IMR-90 (cell line): ENCODE measurements around the gene LAIR1. TPM values are rescaled to one million over a fixed set of nuclear protein-coding genes. Genes with fewer than 3 reads are reported as not detected.
"Not testable (repeated sequence)": the region's sequence is repeated elsewhere in the genome, so short reads cannot be mapped to it uniquely, and the experiment has no call there.

ENCODE experiments used
- ATAC-seq: fragments of 200-7000 bp; cut with Tn5 transposase; 2 replicates; pipeline ENCODE4 v1.9.1; 2020; ENCODE audit warnings: low read depth, mild to moderate bottlenecking, moderate library complexity
- BruUV-seq: library from RNA; stranded (reverse); fragments of 400-500 nt; replicated peaks from 2 replicates; lab custom pipeline; 2021; lab: Mats Ljungman, UMichigan
- CTCF ChIA-PET: fragments of 300-600 bp; formaldehyde crosslinking; extraction: SDS; loops from one replicate; lab custom pipeline; 2021; ENCODE audit warnings: antibody characterized with exemption; lab: Yijun Ruan, JAX
- POLR2A ChIA-PET: fragments of 300-600 bp; sonication (Branson Sonifier 250); formaldehyde crosslinking; loops from one replicate; lab custom pipeline; 2022; ENCODE audit warnings: antibody characterized with exemption; ENCODE audit not compliant: unreplicated experiment; lab: Charles Lee
- DNase-seq: peaks from one replicate; pipeline ENCODE4 v3.0.0; 2013
- H2AFZ ChIP-seq: replicated peaks from 2 replicates; pipeline ENCODE3; 2013; ENCODE audit warnings: low read length, mild to moderate bottlenecking; ENCODE audit not compliant: poor library complexity
- H2AK5ac ChIP-seq: 2 replicates; pipeline ENCODE4 v1.6.1; 2013; ENCODE audit warnings: low read depth, low read length, inconsistent platforms
- H2AK9ac ChIP-seq: replicated peaks from 2 replicates; pipeline ENCODE3; 2013; ENCODE audit warnings: mild to moderate bottlenecking, low read depth, low read length, moderate library complexity; ENCODE audit not compliant: poor library complexity
- H2BK120ac ChIP-seq: 2 replicates; pipeline ENCODE4 v1.6.1; 2013; ENCODE audit warnings: low read depth, low read length, inconsistent platforms
- H2BK15ac ChIP-seq: 3 replicates; pipeline ENCODE4 v1.6.1; 2013; ENCODE audit warnings: low read depth, low read length, inconsistent platforms
- H2BK20ac ChIP-seq: 2 replicates; pipeline ENCODE4 v1.6.1; 2013; ENCODE audit warnings: low read depth, mild to moderate bottlenecking, inconsistent platforms, low read length, moderate library complexity
- H2BK5ac ChIP-seq: 2 replicates; pipeline ENCODE4 v1.6.1; 2013; ENCODE audit warnings: mild to moderate bottlenecking, low read depth, low read length, inconsistent platforms; ENCODE audit not compliant: poor library complexity, severe bottlenecking
- H3K14ac ChIP-seq: replicated peaks from 2 replicates; pipeline ENCODE4 v1.6.1; 2013; ENCODE audit warnings: low read depth, low read length, inconsistent platforms
- H3K18ac ChIP-seq: 2 replicates; pipeline ENCODE4 v1.6.1; 2013; ENCODE audit warnings: low read depth, low read length, control low read depth
- H3K23ac ChIP-seq: 2 replicates; pipeline ENCODE4 v1.6.1; 2013; ENCODE audit warnings: low read depth, low read length, inconsistent platforms
- H3K27ac ChIP-seq: 2 replicates; pipeline ENCODE4 v1.5.1; 2013; ENCODE audit warnings: mild to moderate bottlenecking, control low read depth, low read length; ENCODE audit not compliant: insufficient read depth
- H3K27me3 ChIP-seq: 2 replicates; pipeline ENCODE4 v1.6.1; 2013; ENCODE audit warnings: low read length; ENCODE audit not compliant: control insufficient read depth, insufficient read depth
- H3K36me3 ChIP-seq: 2 replicates; pipeline ENCODE4 v1.6.1; 2013; ENCODE audit warnings: low read length, mixed read lengths; ENCODE audit not compliant: control insufficient read depth, insufficient read depth
- H3K4ac ChIP-seq: 2 replicates; pipeline ENCODE4 v1.6.1; 2013; ENCODE audit warnings: low read depth, low read length, inconsistent platforms
- H3K4me1 ChIP-seq: 2 replicates; pipeline ENCODE4 v1.6.1; 2013; ENCODE audit warnings: low read length, mixed read lengths; ENCODE audit not compliant: control insufficient read depth, insufficient read depth
- H3K4me2 ChIP-seq: 2 replicates; pipeline ENCODE4 v1.6.1; 2013; ENCODE audit warnings: low read depth, mild to moderate bottlenecking, control low read depth, low read length, moderate library complexity
- H3K4me3 ChIP-seq: 2 replicates; pipeline ENCODE4 v1.5.1; 2013; ENCODE audit warnings: low read depth, mild to moderate bottlenecking, control low read depth, low read length, moderate library complexity; ENCODE audit not compliant: insufficient read depth
- H3K56ac ChIP-seq: 2 replicates; pipeline ENCODE4 v1.6.1; 2013; ENCODE audit warnings: low read length, inconsistent platforms; ENCODE audit not compliant: insufficient read depth; ENCODE audit errors: extremely low read depth
- H3K79me1 ChIP-seq, 2 experiments: 2 replicates each; pipeline ENCODE4 v1.6.1; 2013; ENCODE audit warnings: low read length in 2 of 2, inconsistent platforms in 1 of 2, low read depth in 1 of 2
- H3K9ac ChIP-seq: 2 replicates; pipeline ENCODE4 v1.6.1; 2013; ENCODE audit warnings: low read depth, low read length, control low read depth
- H3K9me1 ChIP-seq: 2 replicates; pipeline ENCODE4 v1.6.1; 2013; ENCODE audit warnings: low read length, inconsistent platforms; ENCODE audit not compliant: insufficient read depth
- H3K9me3 ChIP-seq: 2 replicates; pipeline ENCODE4 v1.6.1; 2013; ENCODE audit warnings: low read length; ENCODE audit not compliant: control insufficient read depth, insufficient read depth
- H4K20me1 ChIP-seq: 2 replicates; pipeline ENCODE4 v1.6.1; 2013; ENCODE audit warnings: low read length, inconsistent platforms; ENCODE audit not compliant: insufficient read depth
- H4K5ac ChIP-seq: 2 replicates; pipeline ENCODE4 v1.6.1; 2013; ENCODE audit warnings: mild to moderate bottlenecking, low read depth, low read length, control low read depth
- H4K8ac ChIP-seq, 2 experiments: 2 replicates each; pipeline ENCODE4 v1.6.1; 2013; ENCODE audit warnings: low read depth in 2 of 2, low read length in 2 of 2, control low read depth in 1 of 2, inconsistent platforms in 1 of 2
- H4K91ac ChIP-seq: 2 replicates; pipeline ENCODE4 v1.6.1; 2013; ENCODE audit warnings: low read depth, low read length, inconsistent platforms; ENCODE audit not compliant: insufficient read depth
- BHLHE40 ChIP-seq: fragments of 150-350 bp; IDR thresholded peaks from 2 replicates; pipeline ENCODE4 v1.6.1; 2016; ENCODE audit warnings: mild to moderate bottlenecking, low read depth, low read length
- CEBPB ChIP-seq: IDR thresholded peaks from 2 replicates; pipeline ENCODE4 v1.6.1; 2012; ENCODE audit warnings: low read depth, low read length, improper control_type of control experiment
- FOS ChIP-seq: fragments of 150-350 bp; IDR thresholded peaks from 2 replicates; pipeline ENCODE4 v1.6.1; 2016; ENCODE audit warnings: low read depth, low read length
- MAFK ChIP-seq: IDR thresholded peaks from 2 replicates; pipeline ENCODE4 v1.6.1; 2012; ENCODE audit warnings: low read depth, low read length, improper control_type of control experiment
- MAZ ChIP-seq: IDR thresholded peaks from 2 replicates; pipeline ENCODE4 v1.6.1; 2012; ENCODE audit warnings: low read depth, mild to moderate bottlenecking, low read length, improper control_type of control experiment, moderate library complexity, borderline replicate concordance
- MXI1 ChIP-seq: IDR thresholded peaks from 2 replicates; pipeline ENCODE4 v1.6.1; 2012; ENCODE audit warnings: low read depth, mild to moderate bottlenecking, low read length, moderate library complexity, borderline replicate concordance
- NFE2L2 ChIP-seq: fragments of 150-350 bp; IDR thresholded peaks from 2 replicates; pipeline ENCODE4 v1.6.1; 2016; ENCODE audit warnings: low read depth, mild to moderate bottlenecking, low read length
- RAD21 ChIP-seq: IDR thresholded peaks from 2 replicates; pipeline ENCODE4 v1.6.1; 2012; ENCODE audit warnings: low read length, improper control_type of control experiment
- WGBS, 2 experiments: methylation state at CpG; one replicate each; pipeline versions ENCODE4 v1.1.5 to v1.1.7; 2013; ENCODE audit warnings: missing lambda C conversion rate in 2 of 2; ENCODE audit not compliant: insufficient read length in 1 of 2; ENCODE audit errors: extremely low coverage in 2 of 2; 5-methylcytosine and 5-hydroxymethylcytosine counted together
- dilution Hi-C: fragments of 300-500 bp; cut with HindIII; formaldehyde crosslinking; loops from one replicate; pipeline ENCODE4 v1.14.3; 2018; ENCODE audit warnings: low sequenced_read_pairs; ENCODE audit not compliant: unreplicated experiment
- in situ Hi-C: fragments of 300-500 bp; cut with MboI; formaldehyde crosslinking; loops from 3 replicates; pipeline ENCODE4 v1.14.3; 2019; ENCODE audit warnings: low sequenced_read_pairs, inconsistent platforms, mixed read lengths
- intact Hi-C: fragments of 100-400 bp; cut with micrococcal nuclease; formaldehyde crosslinking; loops from 2 replicates; pipeline ENCODE4 v1.10.0; 2022
- polyA plus RNA-seq, 3 experiments: library from polyadenylated mRNA; depleted of rRNA; stranded (reverse); fragments of >200 nt; gene quantifications; 2 replicates each; pipeline ENCODE4 v1.2.3, GENCODE V29; 2012; ENCODE audit warnings: low replicate concordance in 1 of 3
- total RNA-seq: library from RNA; depleted of rRNA; stranded (reverse); fragments of >200 nt; gene quantifications from 2 replicates; pipeline ENCODE4 v1.2.3, GENCODE V29; 2012

Gene LAIR1
- total and polyA plus RNA-seq, 2 of the 4 experiments (the other 2 are of a cell fraction) = not detected

DNA sequence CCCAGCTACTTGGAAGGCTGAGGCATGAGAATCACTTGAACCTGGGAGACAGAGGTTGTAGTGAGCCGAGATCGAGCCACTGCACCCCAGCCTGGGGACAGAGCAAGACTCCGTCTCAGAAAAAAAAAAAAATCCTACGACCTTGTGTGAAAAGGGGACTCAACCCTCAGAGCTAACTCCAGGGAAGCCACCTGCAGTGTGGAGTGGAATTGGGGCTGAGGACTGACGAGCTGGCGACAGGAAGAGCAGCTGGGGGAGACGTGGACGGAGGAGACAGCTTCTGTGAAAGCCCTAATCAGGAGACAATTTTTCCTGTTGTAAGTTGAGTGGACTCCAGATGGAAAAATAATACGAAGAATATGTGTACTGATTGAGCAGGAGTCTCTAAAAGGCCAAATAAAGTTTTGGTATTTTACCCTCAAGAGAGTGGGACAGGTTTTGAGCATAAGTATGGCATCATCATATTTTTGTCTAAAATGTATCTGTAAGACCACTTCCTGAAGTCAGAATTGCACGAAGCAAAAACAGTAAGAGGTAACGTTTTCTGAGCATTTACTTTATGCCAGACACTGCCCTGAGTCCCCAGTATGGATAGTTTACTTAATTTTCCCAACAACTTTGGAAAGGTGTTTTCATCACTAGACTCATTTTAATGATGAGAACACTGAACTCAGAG, 12.0 kb upstream of the LAIR1 start:
- ChIA-PET POLR2A (no interaction called here), CTCF (no interaction called here)

GRCh38 chr19:54375181-54375938, 10.6 kb upstream of the LAIR1 start:
- in situ Hi-C loops, H2BK20ac ChIP-seq, H3K79me1 ChIP-seq, H3K36me3 ChIP-seq, H2AK9ac ChIP-seq, H3K4me2 ChIP-seq, H4K8ac ChIP-seq, POLR2A ChIA-PET, H3K27me3 ChIP-seq, DNase-seq, H3K9ac ChIP-seq, H3K4ac ChIP-seq, ATAC-seq, H3K9me3 ChIP-seq, H2AFZ ChIP-seq, BruUV-seq, CTCF ChIA-PET, H4K5ac ChIP-seq, H2BK120ac ChIP-seq, H2BK5ac ChIP-seq, dilution Hi-C loops, intact Hi-C loops, H3K56ac ChIP-seq, H2BK15ac ChIP-seq, H3K4me3 ChIP-seq, H3K14ac ChIP-seq, H3K9me1 ChIP-seq, H2AK5ac ChIP-seq, H3K23ac ChIP-seq, H3K4me1 ChIP-seq, H4K91ac ChIP-seq, H3K27ac ChIP-seq, H3K18ac ChIP-seq, H4K20me1 ChIP-seq: not testable (repeated sequence)
- 41% methylated on average over 5 of the region's 28 CpGs; no CpG with 5 or more reads in 1 of the 2 experiments for WGBS, 2 experiments

More for the DNA sequence above, 12.0 kb upstream of the LAIR1 start:
- Histone ChIP-seq H3K4me2 (no peak overlapping the region), H3K4ac (no peak overlapping the region), H3K14ac (no peak overlapping the region), H2AK9ac (no peak overlapping the region), H3K9me3 (peaks cover 11% of the 10 kb centered on the region), H4K91ac (no peak overlapping the region), H3K27me3 (no peaks in the 10 kb centered on the region), H2AFZ (no peak overlapping the region), H3K23ac (no peak overlapping the region), H2AK5ac (no peak overlapping the region), H3K9me1 (no peaks in the 10 kb centered on the region), H2BK120ac (no peak overlapping the region), H3K4me1 (no peaks in the 10 kb centered on the region), H3K56ac (no peak overlapping the region), H3K27ac (no peak overlapping the region), H4K20me1 (no peaks in the 10 kb centered on the region), H3K18ac (no peak overlapping the region), H2BK15ac (no peak overlapping the region), H3K9ac (no peak overlapping the region), H3K36me3 (no peaks in the 10 kb centered on the region), H4K8ac (no peak overlapping the region), H4K5ac (no peak overlapping the region), H3K79me1 (no peaks in the 10 kb centered on the region), H3K4me3 (no peak overlapping the region), H2BK5ac (no peak overlapping the region), H2BK20ac (no peak overlapping the region)
- WGBS, 2 experiments = no CpG with 5 or more reads among the region's 11 CpGs
- DNase-seq (no peak), ATAC-seq (no peak)
- intact Hi-C loops = no loop called here
- in situ Hi-C loops = no loop called here
- no TSS peak for BruUV-seq
- dilution Hi-C loops = no loop called here
- TF ChIP-seq BHLHE40 = no peak
- no peak for TF ChIP-seq NFE2L2
- no peak for TF ChIP-seq MAFK
- TF ChIP-seq CEBPB = no peak
- TF ChIP-seq MAZ = no peak
- no peak for TF ChIP-seq MXI1
- no peak for TF ChIP-seq FOS
- no peak for TF ChIP-seq RAD21
